Vagina (tissue), 2 donors: ENCODE data around the gene SLC12A7. TPM values are rescaled to one million over a fixed set of nuclear protein-coding genes. Genes with fewer than 3 reads are reported as not detected.

Source experiments
- DNase-seq, 2 donors: peaks; one replicate each; pipeline ENCODE4 v3.0.0-alpha.2; 2017; ENCODE audit errors: extremely low spot score in 2 of 2
- H3K27ac ChIP-seq: fragments of 200-600 bp; sonication (generic); one replicate; pipeline ENCODE4 v1.5.1; 2019
- H3K27me3 ChIP-seq: fragments of 200-600 bp; sonication (generic); one replicate; pipeline ENCODE4 v1.5.1; 2019
- H3K36me3 ChIP-seq, 2 donors: fragments of 200-600 bp; sonication (generic); one replicate each; pipeline ENCODE4 v1.5.1; 2017 to 2019
- H3K4me1 ChIP-seq: fragments of 200-600 bp; sonication (generic); one replicate; pipeline ENCODE4 v1.5.1; 2019
- H3K4me3 ChIP-seq, 2 donors: fragments of 200-600 bp; sonication (generic); 1 replicate in 1 of 2; 2 replicates in 1 of 2; pipeline ENCODE4 v1.5.1; 2016 to 2019
- H3K9me3 ChIP-seq: fragments of 200-600 bp; sonication (generic); one replicate; pipeline ENCODE4 v1.5.1; 2019
- CTCF ChIP-seq, 3 experiments: fragments of 450-650 bp in 2 of 3; fragments of 200-600 bp in 1 of 3; sonication (generic) in 1 of 3; IDR thresholded peaks; one replicate each; pipeline ENCODE4 v1.5.1; 2017 to 2019; ENCODE audit warnings: antibody characterized with exemption in 3 of 3, mild to moderate bottlenecking in 2 of 3, moderate library complexity in 2 of 3
- POLR2A ChIP-seq, 2 donors: fragments of 450-650 bp; IDR thresholded peaks; one replicate each; pipeline ENCODE4 v1.6.1; 2017; ENCODE audit warnings: antibody characterized with exemption in 2 of 2, mild to moderate bottlenecking in 2 of 2, moderate library complexity in 2 of 2
- POLR2AphosphoS5 ChIP-seq, 2 donors: sonication (generic); formaldehyde crosslinking; IDR thresholded peaks; one replicate each; pipeline ENCODE4 v1.9.0; 2017; ENCODE audit warnings: antibody characterized with exemption in 2 of 2, mild to moderate bottlenecking in 2 of 2, low read depth in 1 of 2; ENCODE audit not compliant: insufficient read depth in 1 of 2
- intact Hi-C: fragments of 100-400 bp; cut with DNase I; formaldehyde crosslinking; loops from one replicate; pipeline ENCODE4 v1.15.1; 2023
- total RNA-seq: library from RNA; depleted of rRNA; stranded (reverse); fragments of >200 nt; gene quantifications from one replicate; pipeline ENCODE4 v1.2.3, GENCODE V29; 2016

SLC12A7 gene
- total RNA-seq, 1 donor from 2014 or later: 21.6 TPM

GRCh38 chr5:1056611-1057484 lies 55.0 kb downstream of the SLC12A7 start:
- intact Hi-C loops: no loop called here
- no peaks in the 10 kb centered on the region for H3K4me1 ChIP-seq
- no peaks in the 10 kb centered on the region for H3K27me3 ChIP-seq
- no peak for TF ChIP-seq CTCF (IDR thresholded peaks at IDR 0.05)
- no peak for TF ChIP-seq POLR2AphosphoS5 (IDR thresholded peaks at IDR 0.05; ENCODE audit: insufficient read depth in 1 of 2, low read depth in 1 of 2)
- TF ChIP-seq POLR2A (IDR thresholded peaks at IDR 0.05): no peak
- no peak overlapping the region for H3K27ac ChIP-seq
- no peaks in the 10 kb centered on the region for H3K36me3 ChIP-seq
- no peak overlapping the region for H3K4me3 ChIP-seq
- H3K9me3 ChIP-seq: no peaks in the 10 kb centered on the region
- DNase-seq: no peak

GRCh38 chr5:1055896-1056610 lies 55.8 kb downstream of the SLC12A7 start:
- Histone ChIP-seq H3K36me3 (no peaks in the 10 kb centered on the region), H3K4me3 (no peak overlapping the region), H3K27ac (no peak overlapping the region), H3K27me3 (no peaks in the 10 kb centered on the region), H3K4me1 (no peaks in the 10 kb centered on the region), H3K9me3 (no peaks in the 10 kb centered on the region)
- TF ChIP-seq POLR2A (IDR thresholded peaks at IDR 0.05) (no peak), POLR2AphosphoS5 (IDR thresholded peaks at IDR 0.05; ENCODE audit: insufficient read depth in 1 of 2, low read depth in 1 of 2) (no peak), CTCF (IDR thresholded peaks at IDR 0.05) (no peak)
- intact Hi-C loops: no loop called here
- DNase-seq: no peak

GRCh38 chr5:1054799-1055775 lies 56.8 kb downstream of the SLC12A7 start:
- H3K36me3 ChIP-seq: no peaks in the 10 kb centered on the region
- H3K9me3 ChIP-seq: no peaks in the 10 kb centered on the region
- intact Hi-C loops: no loop called here
- H3K4me1 ChIP-seq: no peaks in the 10 kb centered on the region
- no peak overlapping the region for H3K4me3 ChIP-seq
- H3K27ac ChIP-seq: no peak overlapping the region
- H3K27me3 ChIP-seq: no peaks in the 10 kb centered on the region
- no peak for TF ChIP-seq POLR2AphosphoS5 (IDR thresholded peaks at IDR 0.05; ENCODE audit: insufficient read depth in 1 of 2, low read depth in 1 of 2)
- TF ChIP-seq POLR2A (IDR thresholded peaks at IDR 0.05): no peak
- no peak for TF ChIP-seq CTCF (IDR thresholded peaks at IDR 0.05)
- DNase-seq: no peak

GRCh38 chr5:1054018-1054798 lies 57.7 kb downstream of the SLC12A7 start:
- no peaks in the 10 kb centered on the region for H3K9me3 ChIP-seq
- H3K4me3 ChIP-seq: no peak overlapping the region
- no peak for DNase-seq
- H3K4me1 ChIP-seq: no peaks in the 10 kb centered on the region
- no peaks in the 10 kb centered on the region for H3K27me3 ChIP-seq
- H3K27ac ChIP-seq: no peak overlapping the region
- TF ChIP-seq POLR2A (IDR thresholded peaks at IDR 0.05) (no peak), POLR2AphosphoS5 (IDR thresholded peaks at IDR 0.05; ENCODE audit: insufficient read depth in 1 of 2, low read depth in 1 of 2) (no peak), CTCF (IDR thresholded peaks at IDR 0.05) (no peak)
- H3K36me3 ChIP-seq: no peaks in the 10 kb centered on the region
- intact Hi-C loops: no loop called here
